GM12874 (cell line): ENCODE data around the gene ACSL5.

Experiments
- CTCF ChIP-seq: IDR thresholded peaks from 2 replicates; pipeline ENCODE4 v1.5.1; 2011; ENCODE audit warnings: low read depth, mild to moderate bottlenecking, control low read depth, low read length, moderate library complexity; ENCODE audit not compliant: insufficient read depth

ACSL5 gene

GRCh38 chr10:112395809-112396530, 22.1 kb downstream of the ACSL5 start:
- TF ChIP-seq CTCF = no peak

- TF ChIP-seq CTCF = no peak
Measured at GRCh38 chr10:112397592-112397991, 23.7 kb downstream of the ACSL5 start.

- TF ChIP-seq CTCF = no peak
Measured at GRCh38 chr10:112402917-112403316, 29.0 kb downstream of the ACSL5 start.

- TF ChIP-seq CTCF = no peak
Measured at GRCh38 chr10:112404617-112405016, 30.7 kb downstream of the ACSL5 start.

GRCh38 chr10:112407696-112408095, 33.8 kb downstream of the ACSL5 start:
- no peak for TF ChIP-seq CTCF

GRCh38 chr10:112409299-112409698, 35.4 kb downstream of the ACSL5 start:
- no peak for TF ChIP-seq CTCF

- TF ChIP-seq CTCF = no peak
Measured at GRCh38 chr10:112409755-112410154, 35.8 kb downstream of the ACSL5 start.
